Stimulated activated CD8-positive, alpha-beta memory T cell treated with anti-CD3 and anti-CD28 coated beads, Interleukin-4, amount 100 ng/mL, for 4 hours (primary cell): ENCODE measurements around the gene ZGLP1.

ENCODE experiments used
- DNase-seq, 2 donors: peaks; one replicate each; pipeline ENCODE4 v3.0.0-alpha.2; 2020; ENCODE audit warnings: low read depth in 2 of 2, low spot score in 1 of 2

Gene ZGLP1

DNA sequence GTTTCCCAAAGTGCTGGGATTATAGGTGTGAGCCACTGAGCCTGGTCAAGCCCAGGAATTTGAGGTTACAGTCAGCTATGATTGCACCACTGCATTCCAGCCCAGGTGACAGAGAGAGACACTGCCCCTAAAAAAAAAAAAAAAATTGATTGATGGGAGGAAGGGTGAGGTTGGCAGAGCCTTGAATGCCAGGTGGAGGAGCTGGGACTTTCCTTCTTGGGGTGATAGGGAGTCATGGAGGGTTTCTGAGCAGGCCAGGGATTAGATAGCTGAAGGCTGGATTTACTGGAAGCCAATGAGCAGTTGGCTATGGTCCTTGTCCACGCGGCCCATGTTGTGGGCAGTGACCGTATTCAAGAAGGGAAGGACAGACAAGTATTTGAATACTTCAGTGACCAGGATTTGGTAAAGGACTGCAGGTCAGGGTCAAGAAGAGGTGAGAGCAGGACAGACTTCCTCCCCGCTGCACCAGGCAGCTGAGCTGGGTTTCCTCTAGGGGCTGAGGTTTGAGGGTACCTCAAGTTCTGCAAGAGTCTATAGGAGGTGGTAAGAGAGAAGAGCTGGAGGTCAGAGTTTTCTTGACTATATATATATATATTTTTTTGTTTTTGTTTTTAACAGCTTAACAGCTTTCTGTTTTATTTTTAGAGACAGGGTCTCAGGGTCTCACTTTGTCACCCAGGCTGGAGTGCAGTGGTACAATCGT, 29.7 kb downstream of the ZGLP1 start:
- DNase-seq, result no peak

DNA sequence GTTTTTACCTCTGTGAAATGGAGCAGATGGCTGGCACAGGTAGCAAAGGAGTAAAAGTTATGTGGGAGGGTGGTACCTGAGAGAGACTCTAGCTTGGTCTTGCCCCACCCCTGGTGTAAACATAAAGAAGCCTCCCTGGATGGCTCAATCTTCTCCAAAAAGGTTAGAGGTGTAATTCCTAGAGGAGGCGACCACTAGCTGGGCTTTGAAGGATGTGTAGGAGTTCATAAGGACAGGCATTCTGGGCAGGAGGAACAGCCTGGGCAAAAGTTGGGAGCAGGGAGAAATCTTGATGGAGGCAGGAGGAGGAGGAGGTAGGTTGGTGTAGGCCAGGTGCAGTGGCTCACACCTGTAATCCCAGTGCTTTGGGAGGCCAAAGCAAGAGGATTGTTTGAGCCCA, 30.7 kb downstream of the ZGLP1 start:
- no peak for DNase-seq

- no peak for DNase-seq
These were observed 31.6 kb downstream of the ZGLP1 start for GRCh38 chr19:10277795-10278589.

GRCh38 chr19:10274589-10274988, 35.0 kb downstream of the ZGLP1 start:
- no peak for DNase-seq

DNA sequence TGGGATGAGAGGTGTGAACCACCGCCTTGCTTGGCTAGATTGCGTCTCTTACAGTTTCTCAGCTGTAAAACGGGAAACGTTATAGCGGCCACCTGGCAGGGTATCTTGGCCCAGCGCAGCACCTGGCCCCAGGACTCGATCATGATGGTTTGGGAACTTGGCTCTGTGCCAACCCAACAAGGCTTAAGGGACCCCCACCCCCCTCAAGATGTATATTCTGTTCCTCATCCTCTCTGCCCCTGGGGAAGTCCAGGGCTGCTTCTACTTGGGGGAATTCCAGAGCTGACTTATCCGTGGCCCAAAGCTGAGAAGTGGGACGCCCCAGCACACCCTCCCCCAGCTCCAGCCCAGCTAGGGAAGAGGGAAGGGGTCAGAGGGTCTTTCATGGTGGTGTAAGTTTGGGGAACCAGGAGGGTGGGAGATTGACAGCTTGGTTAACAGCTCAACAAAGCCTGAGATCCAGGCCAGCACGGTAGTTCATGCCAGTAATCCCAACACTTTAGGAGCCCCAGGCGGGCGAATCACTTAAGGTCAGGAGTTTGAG, 38.0 kb downstream of the ZGLP1 start:
- no peak for DNase-seq

GRCh38 chr19:10270616-10271394, 38.8 kb downstream of the ZGLP1 start, which contains the start of gene ICAM1:
Gene ICAM1 (plus strand): TSS chr19:10271120. CDS start chr19:10271160, 40 bp downstream.
- peak in 1 of 2 donors; percentile 75 for DNase-seq

- DNase-seq, result peak in 1 of 2 donors; percentile 68
These were observed 39.4 kb downstream of the ZGLP1 start for GRCh38 chr19:10270180-10270615.

- DNase-seq, result peak; percentile 70 to 80
These were observed 40.1 kb downstream of the ZGLP1 start for GRCh38 chr19:10269333-10270179.

DNA sequence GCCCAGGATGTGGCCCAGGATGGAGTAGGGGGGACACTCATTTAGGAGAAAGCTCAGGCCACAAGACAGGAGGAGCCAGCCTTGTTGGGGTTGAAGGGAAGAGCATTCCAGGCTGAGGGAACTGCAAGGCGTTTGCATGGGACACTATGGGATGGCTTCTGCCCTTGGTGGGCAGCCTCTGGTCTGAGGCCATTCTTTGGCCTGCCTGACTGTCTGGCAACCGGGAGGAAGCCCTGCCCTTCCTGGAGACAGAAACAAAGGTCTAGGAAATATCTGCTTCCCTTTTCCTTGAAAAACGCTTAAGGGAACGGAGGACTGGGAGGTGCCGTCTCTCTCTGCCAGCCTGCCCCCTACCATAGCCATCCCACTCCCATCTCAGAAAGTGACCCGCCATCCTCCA, 41.5 kb downstream of the ZGLP1 start:
- DNase-seq, result no peak

DNA sequence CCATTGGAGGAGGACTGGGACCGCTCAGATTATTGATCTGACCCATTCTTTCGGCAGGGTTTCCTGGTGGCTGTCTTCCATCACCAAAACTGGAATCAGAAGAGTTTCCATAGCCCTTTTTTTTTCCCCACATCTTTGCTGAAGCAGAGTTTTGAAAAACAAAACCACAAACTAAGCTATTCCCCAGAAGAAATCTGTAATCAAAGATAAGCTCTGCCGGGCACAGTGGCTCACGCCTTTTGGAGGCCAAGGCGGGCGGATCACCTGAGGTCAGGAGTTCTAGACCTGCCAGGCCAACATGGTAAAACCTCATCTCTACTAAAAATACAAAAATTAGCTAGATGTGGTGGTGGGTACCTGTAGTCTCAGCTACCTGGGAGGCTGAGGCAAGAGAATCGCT, 42.9 kb downstream of the ZGLP1 start:
- no peak for DNase-seq

DNA sequence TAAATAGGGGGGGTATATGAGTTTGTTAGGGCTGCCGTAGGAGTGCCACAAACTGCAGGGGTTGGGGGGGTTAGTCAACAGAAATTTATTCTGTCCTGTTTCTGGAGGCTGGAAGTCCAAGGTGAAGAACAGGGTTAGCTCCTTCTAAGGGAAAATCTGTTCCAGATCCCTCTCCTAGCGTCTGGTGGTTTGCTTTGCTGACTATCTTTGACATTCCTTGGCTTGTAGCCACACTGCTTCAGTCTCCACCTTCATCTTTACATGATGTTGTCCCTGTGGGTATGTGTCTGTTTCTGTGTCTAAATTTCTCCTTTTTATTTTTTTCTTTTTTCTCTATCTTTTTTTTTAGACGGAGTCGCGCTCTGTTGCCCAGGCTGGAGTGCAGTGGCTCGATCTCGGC, 46.8 kb downstream of the ZGLP1 start:
- no peak for DNase-seq

GRCh38 chr19:10260141-10260584, 49.5 kb downstream of the ZGLP1 start:
- no peak for DNase-seq

DNA sequence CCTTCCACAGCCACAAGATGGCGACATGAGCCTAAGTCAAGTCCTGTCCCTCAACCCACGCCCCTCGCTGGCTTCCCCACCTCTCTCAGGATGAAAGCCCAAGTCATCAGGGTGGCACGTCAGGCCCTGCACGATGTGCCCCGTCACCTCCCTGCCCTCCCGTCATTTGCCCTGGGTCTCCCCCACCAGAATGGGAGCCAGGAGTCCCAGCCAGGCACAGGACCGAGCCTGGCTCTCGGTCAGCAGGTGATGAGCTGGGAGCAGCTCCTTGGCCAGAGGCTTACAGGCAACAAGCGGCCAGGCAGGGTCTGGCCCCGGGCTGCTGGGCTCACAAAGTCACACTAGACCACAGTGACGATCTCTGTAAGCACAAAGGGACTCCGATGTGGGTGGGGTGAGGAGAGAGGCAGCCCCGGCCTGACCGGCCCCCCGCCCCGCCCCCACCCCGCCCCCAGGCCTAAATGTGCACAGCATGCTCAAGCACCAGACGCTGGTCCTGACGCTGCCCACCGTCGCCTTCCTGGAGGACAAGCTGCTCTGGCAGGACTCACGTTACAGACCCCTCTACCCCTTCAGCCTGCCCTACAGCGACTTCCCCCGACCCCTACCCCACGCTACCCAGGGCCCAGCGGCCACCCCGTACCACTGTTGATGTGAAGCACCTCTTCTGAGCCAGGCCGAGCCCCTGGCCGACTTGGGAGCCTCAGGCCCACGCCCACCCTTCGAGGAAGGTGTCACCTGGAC, 50.3 kb downstream of the ZGLP1 start:
- peak; percentile 81 to 86 for DNase-seq

DNA sequence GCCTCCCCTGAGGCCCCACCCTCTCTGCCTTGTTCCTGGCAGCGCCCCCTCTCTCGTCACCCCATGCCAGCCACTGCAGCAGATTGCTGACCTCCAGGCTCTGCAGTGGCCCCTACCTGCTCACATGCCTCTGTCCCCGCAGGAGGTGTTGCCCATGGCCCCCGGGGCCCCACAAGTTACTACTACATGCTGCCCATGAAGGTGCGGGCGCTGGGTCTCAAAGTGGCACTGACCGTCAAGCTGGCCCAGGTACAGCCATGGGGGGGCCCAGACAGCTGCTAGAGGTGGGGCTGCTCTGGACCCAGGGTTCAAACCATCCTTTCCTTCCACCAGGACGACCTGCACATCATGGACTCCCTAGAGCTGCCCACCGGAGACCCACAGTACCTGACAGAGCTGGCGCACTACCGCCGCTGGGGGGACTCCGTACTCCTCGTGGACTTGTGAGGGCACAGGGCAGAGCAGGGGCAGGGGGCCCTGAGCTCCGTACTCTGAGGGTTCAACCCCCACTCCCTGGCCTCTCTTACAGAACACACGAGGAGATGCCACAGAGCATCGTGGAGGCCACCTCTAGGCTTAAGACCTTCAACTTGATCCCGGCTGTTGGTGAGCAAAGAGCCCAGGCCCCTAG, 51.4 kb downstream of the ZGLP1 start:
- no peak for DNase-seq

GRCh38 chr19:10256970-10257615, 52.5 kb downstream of the ZGLP1 start:
- no peak for DNase-seq

- no peak for DNase-seq
These were observed 53.1 kb downstream of the ZGLP1 start for GRCh38 chr19:10256551-10256950.

- no peak for DNase-seq
These were observed 54.3 kb downstream of the ZGLP1 start for GRCh38 chr19:10255358-10255757.
